H1 (cell line): ENCODE measurements around the gene MCM9. TPM values are rescaled to one million over a fixed set of nuclear protein-coding genes. Genes with fewer than 3 reads are reported as not detected.

Experiments used
- CTCF ChIA-PET: fragments of 300-600 bp; sonication (Branson Sonifier 250); formaldehyde crosslinking; loops from one replicate; lab custom pipeline; 2021; ENCODE audit not compliant: partially characterized antibody; lab: Charles Lee
- POLR2A ChIA-PET: fragments of 300-600 bp; sonication (Branson Sonifier 250); formaldehyde crosslinking; loops from one replicate; lab custom pipeline; 2021; ENCODE audit warnings: inconsistent platforms; ENCODE audit not compliant: partially characterized antibody; lab: Charles Lee
- DNase-seq, 2 experiments: peaks; one replicate each; pipeline versions ENCODE4 v3.0.0 to v3.0.0-alpha.2; 2010 to 2022; ENCODE audit warnings: low spot score in 2 of 2, low read depth in 1 of 2, mixed read lengths in 1 of 2
- FAIRE-seq: peaks from 2 replicates; lab custom pipeline; 2011; peaks lifted over from hg19 to GRCh38; lab: Jason Lieb, UNC
- H2AFZ ChIP-seq: 2 replicates; pipeline ENCODE4 v1.8.1; 2012; ENCODE audit warnings: low read length, inconsistent platforms
- H2AK5ac ChIP-seq: 2 replicates; pipeline ENCODE4 v1.6.1; 2013; ENCODE audit warnings: low read depth, low read length
- H2BK120ac ChIP-seq: replicated peaks from 2 replicates; pipeline ENCODE3; 2013; ENCODE audit warnings: low read depth, low read length, inconsistent platforms
- H2BK12ac ChIP-seq: 2 replicates; pipeline ENCODE4 v1.6.1; 2013; ENCODE audit warnings: low read depth, low read length
- H2BK15ac ChIP-seq: 2 replicates; pipeline ENCODE4 v1.6.1; 2013; ENCODE audit warnings: low read length
- H2BK20ac ChIP-seq: 2 replicates; pipeline ENCODE4 v1.6.1; 2013; ENCODE audit warnings: low read length
- H2BK5ac ChIP-seq: 2 replicates; pipeline ENCODE4 v1.6.1; 2013; ENCODE audit warnings: low read depth, low read length
- H3K14ac ChIP-seq: 2 replicates; pipeline ENCODE4 v1.6.1; 2013; ENCODE audit warnings: inconsistent platforms; ENCODE audit not compliant: insufficient read length
- H3K18ac ChIP-seq: 2 replicates; pipeline ENCODE4 v1.6.1; 2013; ENCODE audit warnings: low read length; ENCODE audit errors: extremely low read depth
- H3K23ac ChIP-seq: 2 replicates; pipeline ENCODE4 v1.6.1; 2013; ENCODE audit warnings: inconsistent platforms; ENCODE audit not compliant: insufficient read length
- H3K23me2 ChIP-seq: 2 replicates; pipeline ENCODE4 v1.6.1; 2013; ENCODE audit warnings: low read depth, low read length
- H3K27ac ChIP-seq: 2 replicates; pipeline ENCODE4 v1.6.1; 2011; ENCODE audit warnings: low read depth, low read length, inconsistent platforms
- H3K27me3 ChIP-seq, 4 experiments: replicated peaks in 1 of 4; 1 replicate in 1 of 4; 2 replicates in 3 of 4; pipeline versions ENCODE4 v1.6.1 to v1.8.1; 2011 to 2013; ENCODE audit warnings: low read length in 3 of 4, mild to moderate bottlenecking in 3 of 4, inconsistent platforms in 2 of 4, mixed read lengths in 2 of 4, moderate library complexity in 1 of 4; ENCODE audit not compliant: control insufficient read depth in 3 of 4, insufficient read depth in 3 of 4; ENCODE audit errors: extremely low read depth in 1 of 4
- H3K36me3 ChIP-seq, 4 experiments: 2 replicates each; pipeline versions ENCODE4 v1.6.1 to v1.8.1; 2011 to 2013; ENCODE audit warnings: mild to moderate bottlenecking in 4 of 4, low read length in 3 of 4, moderate library complexity in 2 of 4, control low read depth in 1 of 4, inconsistent platforms in 1 of 4; ENCODE audit not compliant: insufficient read depth in 4 of 4, control insufficient read depth in 2 of 4
- H3K4ac ChIP-seq: replicated peaks from 2 replicates; pipeline ENCODE3; 2013; ENCODE audit warnings: low read length, low read depth, mixed read lengths, inconsistent platforms; ENCODE audit not compliant: insufficient read length
- H3K4me1 ChIP-seq, 4 experiments: replicated peaks in 1 of 4; 1 replicate in 1 of 4; 2 replicates in 3 of 4; pipeline versions ENCODE4 v1.6.1 to v1.8.1; 2011 to 2013; ENCODE audit warnings: low read length in 3 of 4, inconsistent platforms in 2 of 4, mixed read lengths in 1 of 4; ENCODE audit not compliant: insufficient read depth in 4 of 4, control insufficient read depth in 3 of 4
- H3K4me2 ChIP-seq, 2 experiments: 2 replicates each; pipeline versions ENCODE4 v1.6.1 to v1.8.1; 2011 to 2013; ENCODE audit warnings: low read depth in 2 of 2, low read length in 2 of 2, control low read depth in 1 of 2, inconsistent platforms in 1 of 2, mild to moderate bottlenecking in 1 of 2; ENCODE audit not compliant: insufficient read depth in 1 of 2
- H3K4me3 ChIP-seq, 4 experiments: fragments of 200-600, 300-600 bp in 1 of 4; sonication (generic), shearing (Covaris generic), sonication (Bioruptor Twin) in 1 of 4; 2 replicates each; pipeline versions ENCODE4 v1.5.1 to v1.8.1; 2011 to 2016; ENCODE audit warnings: low read length in 4 of 4, low read depth in 3 of 4, control low read depth in 2 of 4, inconsistent platforms in 2 of 4, mild to moderate bottlenecking in 2 of 4, mixed read lengths in 1 of 4, moderate library complexity in 1 of 4; ENCODE audit not compliant: insufficient read depth in 2 of 4; ENCODE audit errors: extremely low read depth in 1 of 4
- H3K56ac ChIP-seq: replicated peaks from 2 replicates; pipeline ENCODE3; 2013; ENCODE audit warnings: low read depth, mild to moderate bottlenecking, mixed read lengths, low read length, inconsistent platforms; ENCODE audit not compliant: insufficient read length
- H3K79me1 ChIP-seq: 2 replicates; pipeline ENCODE4 v1.6.1; 2013; ENCODE audit warnings: low read depth, low read length, control low read depth
- H3K79me2 ChIP-seq, 2 experiments: 2 replicates each; pipeline versions ENCODE4 v1.6.1 to v1.8.1; 2012 to 2013; ENCODE audit warnings: low read length in 2 of 2, mild to moderate bottlenecking in 2 of 2, inconsistent platforms in 1 of 2; ENCODE audit not compliant: insufficient read depth in 2 of 2, control insufficient read depth in 1 of 2
- H3K9ac ChIP-seq, 4 experiments: replicated peaks in 1 of 4; 1 replicate in 1 of 4; 2 replicates in 3 of 4; pipeline versions ENCODE4 v1.6.1 to v1.8.1; 2011 to 2013; ENCODE audit warnings: low read depth in 3 of 4, low read length in 3 of 4, control low read depth in 2 of 4, mild to moderate bottlenecking in 2 of 4, moderate library complexity in 2 of 4, inconsistent platforms in 1 of 4; ENCODE audit errors: extremely low read depth in 1 of 4
- H3K9me3 ChIP-seq, 2 experiments: 2 replicates each; pipeline versions ENCODE4 v1.6.1 to v1.8.1; 2012 to 2013; ENCODE audit warnings: mild to moderate bottlenecking in 2 of 2, moderate library complexity in 2 of 2, control low read depth in 1 of 2, inconsistent platforms in 1 of 2, low read depth in 1 of 2, low read length in 1 of 2, mixed read lengths in 1 of 2; ENCODE audit not compliant: insufficient read depth in 2 of 2
- H4K20me1 ChIP-seq, 2 experiments: replicated peaks in 1 of 2; 2 replicates each; pipeline versions ENCODE3 to v1.8.1; 2011 to 2013; ENCODE audit warnings: inconsistent platforms in 2 of 2, low read length in 2 of 2, mild to moderate bottlenecking in 1 of 2; ENCODE audit not compliant: insufficient read depth in 2 of 2, control insufficient read depth in 1 of 2
- H4K5ac ChIP-seq: 2 replicates; pipeline ENCODE4 v1.6.1; 2013; ENCODE audit warnings: low read length, low read depth, mixed read lengths, inconsistent platforms; ENCODE audit not compliant: insufficient read length
- H4K8ac ChIP-seq: 2 replicates; pipeline ENCODE4 v1.8.0; 2013; ENCODE audit warnings: mild to moderate bottlenecking, moderate library complexity, low read length, inconsistent platforms; ENCODE audit not compliant: insufficient read depth; ENCODE audit errors: extremely low read depth
- H4K91ac ChIP-seq: replicated peaks from 2 replicates; pipeline ENCODE3; 2013; ENCODE audit warnings: low read length, mixed read lengths, inconsistent platforms; ENCODE audit not compliant: insufficient read length
- BCL11A ChIP-seq, 2 experiments: IDR thresholded peaks; one replicate each; pipeline ENCODE4 v1.6.1; 2011; ENCODE audit warnings: low read depth in 2 of 2, low read length in 2 of 2, mild to moderate bottlenecking in 2 of 2
- FOSL1 ChIP-seq: IDR thresholded peaks from 2 replicates; pipeline ENCODE4 v1.6.1; 2011; ENCODE audit warnings: mild to moderate bottlenecking, low read depth, low read length, moderate library complexity; ENCODE audit not compliant: insufficient read depth
- GTF2F1 ChIP-seq: IDR thresholded peaks from 2 replicates; pipeline ENCODE4 v1.6.1; 2012; ENCODE audit warnings: low read depth, low read length, improper control_type of control experiment, borderline replicate concordance
- KDM4A ChIP-seq: IDR thresholded peaks from one replicate; pipeline ENCODE4 v1.7.1; 2012; ENCODE audit warnings: low read depth, mild to moderate bottlenecking, moderate library complexity, low read length, inconsistent platforms; ENCODE audit not compliant: severe bottlenecking
- NANOG ChIP-seq: IDR thresholded peaks from 2 replicates; pipeline ENCODE4 v1.6.1; 2011; ENCODE audit warnings: low read length, low read depth, mild to moderate bottlenecking, inconsistent platforms; ENCODE audit not compliant: insufficient read depth, poor library complexity, severe bottlenecking
- RAD21 ChIP-seq, 2 experiments: IDR thresholded peaks in 1 of 2; conservative IDR thresholded peaks in 1 of 2; 2 replicates each; pipeline ENCODE4 v1.6.1; 2011; ENCODE audit warnings: low read depth in 2 of 2, low read length in 2 of 2, improper control_type of control experiment in 1 of 2, inconsistent platforms in 1 of 2, mild to moderate bottlenecking in 1 of 2, moderate library complexity in 1 of 2
- SP4 ChIP-seq: IDR thresholded peaks from 2 replicates; pipeline ENCODE4 v1.6.1; 2012; ENCODE audit warnings: low read length, inconsistent platforms
- TBP ChIP-seq: IDR thresholded peaks from 2 replicates; pipeline ENCODE4 v1.6.1; 2011; ENCODE audit warnings: low read depth, low read length, improper control_type of control experiment
- WGBS, 2 experiments: shearing (Covaris generic) in 1 of 2; methylation state at CpG; one replicate each; pipeline versions ENCODE4 v1.1.6 to v1.1.7; 2013 to 2015; ENCODE audit warnings: low lambda C conversion rate in 2 of 2, mixed read lengths in 2 of 2, inconsistent platforms in 1 of 2, low coverage in 1 of 2, missing lambda C conversion rate in 1 of 2; ENCODE audit not compliant: insufficient replicate concordance in 2 of 2, insufficient coverage in 1 of 2, insufficient read length in 1 of 2; ENCODE audit errors: extremely low coverage in 1 of 2, missing lambda C conversion rate in 1 of 2; 5-methylcytosine and 5-hydroxymethylcytosine counted together
- polyA plus RNA-seq, 7 experiments: library from polyadenylated mRNA; depleted of rRNA in 3 of 7; stranded (reverse) in 5 of 7; unstranded in 2 of 7; fragments of >200 nt in 5 of 7; fragments of 200-250 nt in 2 of 7; gene quantifications; 1 replicate in 5 of 7; 2 replicates in 1 of 7; 4 replicates in 1 of 7; pipeline versions ENCODE4 v1.2.1 to v1.2.3, GENCODE V29; 2011 to 2013; ENCODE audit warnings: missing spikeins in 2 of 7, mixed read lengths in 2 of 7
- total RNA-seq: library from RNA; stranded (reverse); fragmentation: NEBNext Ultra II Directional; extraction: Animal tissue kit (Norgen Biotek cat#: 25700); gene quantifications from 2 replicates; pipeline ENCODE4 v1.2.1, GENCODE V29; 2021
- TF ChIP-seq, protein P1 (sequence below): IDR thresholded peaks from 2 replicates; pipeline ENCODE4 v1.6.1; 2011; ENCODE audit warnings: low read depth, mild to moderate bottlenecking, low read length; ENCODE audit not compliant: insufficient read depth
- TF ChIP-seq, protein P2 (sequence below): IDR thresholded peaks from 2 replicates; pipeline ENCODE4 v1.6.1; 2012; ENCODE audit warnings: low read length, inconsistent platforms

The MCM9 gene
- total and polyA plus RNA-seq, 2 of the 8 experiments (the other 6 are each of a cell fraction or from before 2014, with no cell fraction given): 3.7 to 11.4 TPM

DNA sequence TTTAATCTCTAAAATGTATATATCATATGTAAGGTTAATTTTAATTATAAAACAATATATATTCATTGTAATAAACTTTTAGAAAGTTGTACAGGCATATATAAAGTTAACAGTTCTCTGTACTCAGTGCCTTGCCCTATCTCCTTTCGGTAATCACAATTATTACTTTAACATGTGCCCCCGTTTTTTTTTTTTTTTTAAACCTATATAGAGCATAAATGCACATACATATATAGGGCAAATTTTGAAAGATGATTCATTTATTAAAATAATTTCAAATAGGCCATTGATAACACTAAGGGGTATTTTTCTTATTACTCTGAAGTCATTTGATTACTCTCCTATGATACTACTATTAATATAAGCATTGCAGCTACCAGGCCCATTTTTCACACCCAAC is 39.1 kb downstream of the MCM9 start:
- no peak overlapping the region for H3K14ac ChIP-seq
- CTCF ChIA-PET: interaction anchor here (0.5 to 2.8 kb wide), 13 partner anchors 7 to 215 kb away, joined by 3 to 10 read pairs (median 4); partner anchors contain the start of gene MCM9
- H3K4me1 ChIP-seq: peaks cover 2 to 19% (median 6%) of the 10 kb centered on the region in 4 experiments; a peak in 6 of 7 replicates
- 29% methylated on average over 2 of the region's 2 CpGs; no CpG with 5 or more reads in 1 of the 2 experiments for WGBS, 2 experiments
- H3K9me3 ChIP-seq: no peaks in the 10 kb centered on the region
- H4K8ac ChIP-seq: no peak overlapping the region
- POLR2A ChIA-PET: interaction anchor here (0.7 to 3.1 kb wide), 7 partner anchors 9 to 166 kb away, joined by 3 to 15 read pairs (median 4); partner anchors contain the start of gene MCM9
- peak overlapping the region; percentile 87 to 97 (median 92) for H3K4me3 ChIP-seq
- no peak overlapping the region for H2BK12ac ChIP-seq
- no peaks in the 10 kb centered on the region for H3K27me3 ChIP-seq
- no peak overlapping the region for H3K18ac ChIP-seq
- FAIRE-seq (no peak), DNase-seq (no peak)
- H3K4me2 ChIP-seq: peak overlapping the region; percentile 64 to 68
- no peak overlapping the region for H3K27ac ChIP-seq
- no peak overlapping the region for H3K56ac ChIP-seq
- H4K91ac ChIP-seq: no peak overlapping the region
- H4K5ac ChIP-seq: no peak overlapping the region
- H2AFZ ChIP-seq: no peak overlapping the region
- peaks cover 0 to 9% of the 10 kb centered on the region in 2 experiments for H4K20me1 ChIP-seq
- H3K4ac ChIP-seq: no peak overlapping the region
- H3K79me1 ChIP-seq: peaks cover 6% of the 10 kb centered on the region; the same call in 1 of the 2 replicates
- H2BK20ac ChIP-seq: no peak overlapping the region
- H3K9ac ChIP-seq: no peak overlapping the region; a peak in 1 of 7 replicates
- H2BK5ac ChIP-seq: no peak overlapping the region
- H3K23ac ChIP-seq: no peak overlapping the region
- 0 out of 2 replicates have a peak, but pooled peaks cover 3% of the 10 kb centered on the region for H3K23me2 ChIP-seq
- H3K79me2 ChIP-seq: peaks cover 9 to 76% of the 10 kb centered on the region in 2 experiments
- H2BK120ac ChIP-seq: no peak overlapping the region
- H2AK5ac ChIP-seq: no peak overlapping the region
- H2BK15ac ChIP-seq: no peak overlapping the region
- peaks cover 0 to 15% (median under 1%) of the 10 kb centered on the region in 4 experiments; a peak in 4 of 8 replicates for H3K36me3 ChIP-seq
- TF ChIP-seq, protein P1, sequence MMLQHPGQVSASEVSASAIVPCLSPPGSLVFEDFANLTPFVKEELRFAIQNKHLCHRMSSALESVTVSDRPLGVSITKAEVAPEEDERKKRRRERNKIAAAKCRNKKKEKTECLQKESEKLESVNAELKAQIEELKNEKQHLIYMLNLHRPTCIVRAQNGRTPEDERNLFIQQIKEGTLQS: no peak
- TF ChIP-seq FOSL1: no peak
- no peak for TF ChIP-seq BCL11A (IDR thresholded peaks at IDR 0.05; ENCODE audit: low read depth in 2 of 2, low read length in 2 of 2)
- TF ChIP-seq, protein P2, sequence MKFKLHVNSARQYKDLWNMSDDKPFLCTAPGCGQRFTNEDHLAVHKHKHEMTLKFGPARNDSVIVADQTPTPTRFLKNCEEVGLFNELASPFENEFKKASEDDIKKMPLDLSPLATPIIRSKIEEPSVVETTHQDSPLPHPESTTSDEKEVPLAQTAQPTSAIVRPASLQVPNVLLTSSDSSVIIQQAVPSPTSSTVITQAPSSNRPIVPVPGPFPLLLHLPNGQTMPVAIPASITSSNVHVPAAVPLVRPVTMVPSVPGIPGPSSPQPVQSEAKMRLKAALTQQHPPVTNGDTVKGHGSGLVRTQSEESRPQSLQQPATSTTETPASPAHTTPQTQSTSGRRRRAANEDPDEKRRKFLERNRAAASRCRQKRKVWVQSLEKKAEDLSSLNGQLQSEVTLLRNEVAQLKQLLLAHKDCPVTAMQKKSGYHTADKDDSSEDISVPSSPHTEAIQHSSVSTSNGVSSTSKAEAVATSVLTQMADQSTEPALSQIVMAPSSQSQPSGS: no peak; the same call in 1 of the 2 replicates
- TF ChIP-seq NANOG: no peak
- no peak for TF ChIP-seq KDM4A
- TF ChIP-seq GTF2F1: no peak
- TF ChIP-seq TBP: no peak
- TF ChIP-seq SP4: no peak
- TF ChIP-seq RAD21 (IDR thresholded peaks at IDR 0.05 in 1 of 2, conservative IDR thresholded peaks at IDR 0.05 in 1 of 2; ENCODE audit: low read depth in 2 of 2, low read length in 2 of 2): no peak
